Measurements from ENCODE around the gene TBC1D16.

DNA sequence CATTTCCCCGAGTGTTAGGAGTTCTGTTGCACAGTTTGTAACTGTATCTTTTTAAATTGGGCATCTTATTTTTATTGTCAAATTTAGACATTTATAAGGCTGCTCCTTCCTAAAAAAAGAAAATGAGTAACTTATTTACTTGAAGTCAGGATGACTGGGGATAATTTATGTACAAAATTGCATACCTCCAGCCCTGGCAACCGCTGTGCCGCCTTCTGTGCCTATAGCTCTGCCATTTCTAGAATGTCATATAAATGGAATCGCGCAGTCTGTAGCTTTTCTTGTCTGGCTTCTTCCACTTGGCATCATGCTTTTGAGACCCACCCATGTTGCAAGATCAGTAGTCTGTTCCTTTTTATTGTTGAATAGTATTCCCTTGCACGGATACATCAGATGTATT lies 36.7 kb upstream of the TBC1D16 start:
- TF ChIP-seq POLR2A (IDR thresholded peaks at IDR 0.05), result no peak
- TF ChIP-seq, protein P1, sequence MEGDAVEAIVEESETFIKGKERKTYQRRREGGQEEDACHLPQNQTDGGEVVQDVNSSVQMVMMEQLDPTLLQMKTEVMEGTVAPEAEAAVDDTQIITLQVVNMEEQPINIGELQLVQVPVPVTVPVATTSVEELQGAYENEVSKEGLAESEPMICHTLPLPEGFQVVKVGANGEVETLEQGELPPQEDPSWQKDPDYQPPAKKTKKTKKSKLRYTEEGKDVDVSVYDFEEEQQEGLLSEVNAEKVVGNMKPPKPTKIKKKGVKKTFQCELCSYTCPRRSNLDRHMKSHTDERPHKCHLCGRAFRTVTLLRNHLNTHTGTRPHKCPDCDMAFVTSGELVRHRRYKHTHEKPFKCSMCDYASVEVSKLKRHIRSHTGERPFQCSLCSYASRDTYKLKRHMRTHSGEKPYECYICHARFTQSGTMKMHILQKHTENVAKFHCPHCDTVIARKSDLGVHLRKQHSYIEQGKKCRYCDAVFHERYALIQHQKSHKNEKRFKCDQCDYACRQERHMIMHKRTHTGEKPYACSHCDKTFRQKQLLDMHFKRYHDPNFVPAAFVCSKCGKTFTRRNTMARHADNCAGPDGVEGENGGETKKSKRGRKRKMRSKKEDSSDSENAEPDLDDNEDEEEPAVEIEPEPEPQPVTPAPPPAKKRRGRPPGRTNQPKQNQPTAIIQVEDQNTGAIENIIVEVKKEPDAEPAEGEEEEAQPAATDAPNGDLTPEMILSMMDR (IDR thresholded peaks at IDR 0.05), result no peak

All from gastroesophageal sphincter (tissue), 3 donors.